Stimulated activated CD8-positive, alpha-beta memory T cell treated with anti-CD3 and anti-CD28 coated beads, Interleukin-7, amount 100 ng/mL, for 24 hours (primary cell): Measurements from ENCODE around the gene IQGAP2.
"Not testable (repeated sequence)": the region's sequence is repeated elsewhere in the genome, so short reads cannot be mapped to it uniquely, and the experiment has no call there.

ENCODE experiments used
- DNase-seq: peaks from one replicate; pipeline ENCODE4 v3.0.0-alpha.2; 2020; ENCODE audit warnings: low read depth

The IQGAP2 gene

DNA sequence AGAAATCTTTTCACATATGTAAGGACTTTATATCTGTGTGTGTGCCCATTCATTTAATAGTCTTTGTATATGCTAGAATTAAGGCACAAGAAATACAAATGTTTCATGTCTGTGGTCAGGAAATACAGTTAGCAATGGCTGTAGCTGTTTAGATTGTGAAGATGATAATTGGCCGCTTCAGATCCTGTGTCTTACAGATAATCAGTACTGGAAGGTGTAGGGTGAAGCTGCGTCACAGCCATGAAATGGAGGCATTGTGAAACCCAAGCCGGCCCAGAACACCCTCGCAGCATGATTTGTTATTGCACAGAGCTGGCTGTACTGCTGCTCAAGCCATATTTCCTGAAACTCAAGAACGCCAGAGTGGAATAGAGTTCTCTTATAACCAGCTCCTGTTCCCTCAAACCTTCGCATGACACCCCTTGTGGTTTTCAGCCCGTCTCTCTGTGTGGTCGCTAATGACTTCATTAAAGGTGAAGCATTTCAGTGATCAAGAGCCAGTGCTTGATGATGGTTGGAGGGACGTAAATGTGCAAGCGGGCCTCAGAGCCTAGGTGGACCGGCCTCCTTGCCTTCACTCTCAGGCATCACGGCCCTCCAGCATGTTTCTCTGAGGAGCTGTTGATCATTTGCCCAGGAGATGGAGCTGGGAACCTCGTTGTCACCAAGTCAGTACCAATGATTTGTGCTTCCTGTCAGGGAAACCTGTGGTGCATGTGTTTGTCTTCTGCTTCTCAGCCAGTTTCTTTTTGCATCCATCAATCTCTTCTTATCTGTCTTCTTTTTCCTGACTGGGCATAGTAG is 140.0 kb downstream of the IQGAP2 start:
- peak; percentile 31 for DNase-seq

GRCh38 chr5:76544268-76544926 is 141.3 kb downstream of the IQGAP2 start:
- no peak for DNase-seq

GRCh38 chr5:76545184-76545583 is 142.1 kb downstream of the IQGAP2 start:
- DNase-seq, result no peak

DNA sequence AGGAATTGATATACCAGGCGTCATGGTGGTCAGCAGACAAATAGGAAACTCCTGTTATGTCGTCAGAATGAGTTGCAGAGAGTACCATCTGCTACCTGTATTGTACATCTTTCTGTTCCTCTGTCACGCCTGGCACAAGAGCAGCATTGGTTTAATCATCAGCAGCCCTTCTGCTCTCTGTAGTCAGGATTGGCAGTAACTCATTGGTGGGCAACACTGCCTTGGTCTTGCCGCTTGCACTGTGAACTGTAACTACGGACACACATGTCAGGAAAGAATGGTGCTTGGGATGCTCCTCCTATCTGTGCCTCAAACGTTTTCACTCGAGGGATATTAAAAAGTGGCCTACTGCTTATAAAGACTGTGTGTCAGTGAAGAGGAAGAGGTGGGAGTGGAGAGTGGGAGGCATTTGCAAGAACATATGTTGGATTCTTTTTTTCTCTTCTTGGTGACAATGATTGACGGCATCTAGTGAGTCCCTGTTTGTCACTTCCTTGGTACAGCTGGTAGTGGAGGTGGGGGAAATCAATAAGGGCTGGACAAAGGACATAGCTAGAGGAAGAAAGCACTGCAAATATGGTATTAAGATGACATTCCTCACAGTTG is 143.5 kb downstream of the IQGAP2 start:
- DNase-seq, result no peak

DNA sequence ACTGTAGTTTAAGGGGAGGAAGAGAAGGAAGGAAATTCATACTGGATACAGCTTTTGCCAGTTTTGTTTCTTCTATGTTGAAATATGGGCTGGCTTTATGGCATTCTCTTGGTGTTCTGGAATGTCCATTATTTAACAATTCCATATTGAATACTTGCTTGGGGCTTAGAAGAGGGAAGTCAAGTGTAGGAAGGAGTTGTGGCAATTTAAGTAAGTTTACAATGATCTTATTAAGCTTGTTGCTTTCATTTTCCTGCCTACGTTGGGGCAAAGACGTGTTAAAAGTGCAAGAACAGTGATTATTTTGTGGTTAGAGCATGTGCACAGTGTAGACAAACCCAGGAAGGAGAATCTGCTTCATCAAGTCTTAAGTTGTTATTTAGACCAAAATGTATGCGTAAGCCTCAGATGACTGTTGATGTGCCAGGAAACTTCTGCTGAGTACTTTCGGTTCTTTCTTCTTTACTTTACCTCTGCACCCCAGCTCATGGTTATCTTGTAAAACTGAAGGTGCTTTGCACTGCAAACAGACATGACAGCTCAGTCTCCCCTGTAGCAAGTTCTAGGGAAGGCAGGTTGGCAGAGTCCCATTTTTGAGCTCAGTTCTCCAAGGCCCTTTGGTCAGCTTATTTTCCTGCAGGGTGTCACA is 144.3 kb downstream of the IQGAP2 start:
- no peak for DNase-seq

DNA sequence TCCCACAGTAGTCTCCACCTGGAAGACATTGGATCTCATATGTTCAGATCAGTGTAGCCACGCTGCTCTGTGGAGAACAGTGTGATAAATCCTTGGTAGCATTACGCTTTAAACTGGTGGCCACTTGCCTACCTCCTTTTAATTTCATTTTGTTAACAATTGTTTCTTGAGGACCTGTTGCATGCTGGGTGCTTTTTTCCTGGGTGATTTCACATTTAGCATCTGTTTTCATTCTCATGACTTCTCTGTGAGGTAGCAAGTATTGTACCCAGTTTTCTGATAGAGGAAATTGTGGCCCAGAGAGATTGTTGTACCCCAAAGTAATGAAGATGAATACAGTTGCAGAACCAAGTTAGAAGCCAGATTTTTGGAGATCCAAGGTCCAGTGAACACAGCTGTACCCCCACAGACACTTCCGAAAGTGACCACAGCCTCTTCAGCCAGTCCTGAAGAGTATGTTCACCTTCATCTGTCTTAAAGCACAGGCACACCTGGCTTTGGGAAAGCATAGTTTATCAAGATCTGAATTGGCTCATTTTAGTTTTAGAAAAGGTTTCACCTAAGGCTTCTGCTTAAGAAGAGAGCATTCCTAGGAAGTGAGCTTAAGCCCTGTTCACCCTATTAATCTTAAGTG is 144.9 kb downstream of the IQGAP2 start:
- no peak for DNase-seq

DNA sequence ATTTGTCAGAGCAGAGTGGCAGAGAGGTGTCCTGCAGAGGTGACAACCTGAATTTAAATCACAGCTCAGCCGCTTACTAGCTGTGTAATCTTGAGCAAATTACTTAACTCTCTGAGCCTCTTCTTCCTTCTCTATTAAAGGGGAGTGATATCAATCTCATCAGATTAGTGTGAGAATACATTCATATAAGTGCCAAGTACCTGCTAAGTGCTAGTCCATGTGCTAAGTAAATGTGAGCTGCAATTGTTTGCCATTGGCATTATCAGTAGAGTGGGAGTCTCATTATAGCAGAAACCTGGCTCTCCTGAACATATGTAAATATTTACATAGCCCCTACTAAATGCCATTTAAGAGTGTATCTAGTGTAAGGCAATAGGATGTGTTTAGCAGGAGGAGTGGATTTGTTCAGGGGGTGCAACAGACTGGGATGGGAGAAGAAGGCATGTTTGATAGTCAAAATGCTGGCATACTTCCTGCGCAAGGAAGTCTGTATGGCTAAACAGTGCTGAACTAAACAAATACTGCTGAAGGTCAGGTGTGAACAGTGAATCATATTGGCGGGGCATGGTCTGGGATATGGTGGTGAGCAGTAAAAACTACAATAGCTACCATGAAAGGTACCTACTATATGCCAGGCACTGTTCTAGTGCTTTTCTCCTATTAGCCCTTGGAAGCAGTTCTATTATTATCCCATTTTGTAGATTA is 145.6 kb downstream of the IQGAP2 start:
- no peak for DNase-seq

DNA sequence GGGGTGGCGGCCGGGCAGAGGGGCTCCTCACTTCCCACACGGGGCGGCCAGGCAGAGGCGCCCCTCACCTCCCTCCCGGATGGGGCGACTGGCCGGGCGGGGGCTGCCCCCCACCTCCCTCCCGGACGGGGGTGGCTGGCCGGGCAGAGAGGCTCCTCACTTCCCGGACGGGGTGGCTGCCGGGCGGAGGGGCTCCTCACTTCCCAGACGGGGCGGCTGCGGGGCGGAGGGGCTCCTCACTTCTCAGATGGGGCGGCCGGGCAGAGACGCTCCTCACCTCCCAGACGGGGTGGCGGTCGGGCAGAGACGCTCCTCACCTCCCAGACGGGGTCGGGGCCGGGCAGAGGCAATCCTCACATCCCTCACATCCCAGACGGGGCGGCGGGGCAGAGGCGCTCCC is 147.8 kb downstream of the IQGAP2 start:
- not testable (repeated sequence) for DNase-seq

DNA sequence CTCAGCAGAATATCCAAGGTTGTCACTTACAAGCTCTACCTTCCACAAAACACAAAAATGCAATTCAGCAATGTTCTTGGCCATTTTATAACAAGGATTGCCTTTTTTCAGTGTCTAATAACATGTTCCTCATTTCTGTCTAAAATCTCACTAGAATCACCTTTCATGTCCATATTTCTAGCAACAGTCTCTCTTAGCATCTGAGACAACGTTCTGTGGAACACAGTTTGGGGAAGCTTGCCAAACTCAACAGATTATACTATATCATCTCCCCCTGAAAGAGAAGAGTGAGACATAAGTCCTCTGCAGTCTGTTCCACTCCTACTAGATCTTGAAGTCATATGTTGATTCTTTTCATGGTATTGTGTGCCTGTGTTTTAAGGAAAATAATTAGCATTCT is 149.5 kb downstream of the IQGAP2 start:
- DNase-seq, result no peak

DNA sequence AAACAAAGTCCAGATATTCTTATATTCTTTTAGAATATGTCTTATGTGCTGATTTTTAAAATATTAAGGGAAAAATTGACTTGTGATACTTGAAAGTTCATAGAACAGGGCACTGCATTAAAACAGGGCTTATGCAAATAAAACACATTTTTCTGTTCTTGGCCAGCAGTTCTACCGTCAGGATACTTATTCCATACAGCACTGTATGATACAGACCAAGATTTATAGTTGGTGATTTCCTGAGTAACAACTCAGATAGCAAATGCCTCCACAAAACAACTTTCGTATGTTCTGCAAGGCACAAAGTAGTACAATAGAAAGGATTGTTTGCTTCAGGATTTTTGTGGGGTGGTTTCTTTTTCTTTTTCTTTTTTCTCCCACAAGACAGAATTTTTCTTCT is 150.2 kb downstream of the IQGAP2 start:
- no peak for DNase-seq

DNA sequence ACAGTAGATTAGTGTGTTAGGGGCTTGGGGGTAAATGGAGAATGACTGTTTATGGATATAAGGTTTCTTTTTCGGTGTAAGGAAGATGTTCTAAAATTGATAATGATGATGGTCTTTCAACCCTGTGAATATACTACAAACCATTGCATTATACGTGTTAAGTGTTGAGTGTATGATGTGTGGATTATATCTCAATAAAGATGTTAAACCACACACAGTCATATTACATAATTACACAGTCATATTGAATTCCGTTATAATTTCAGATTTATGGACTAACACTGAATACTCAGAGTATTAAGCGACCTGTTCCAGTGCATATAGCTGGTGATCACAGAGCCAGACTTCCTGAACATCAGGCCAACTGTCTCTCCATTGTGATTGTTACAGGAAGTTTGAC is 152.0 kb downstream of the IQGAP2 start:
- no peak for DNase-seq

DNA sequence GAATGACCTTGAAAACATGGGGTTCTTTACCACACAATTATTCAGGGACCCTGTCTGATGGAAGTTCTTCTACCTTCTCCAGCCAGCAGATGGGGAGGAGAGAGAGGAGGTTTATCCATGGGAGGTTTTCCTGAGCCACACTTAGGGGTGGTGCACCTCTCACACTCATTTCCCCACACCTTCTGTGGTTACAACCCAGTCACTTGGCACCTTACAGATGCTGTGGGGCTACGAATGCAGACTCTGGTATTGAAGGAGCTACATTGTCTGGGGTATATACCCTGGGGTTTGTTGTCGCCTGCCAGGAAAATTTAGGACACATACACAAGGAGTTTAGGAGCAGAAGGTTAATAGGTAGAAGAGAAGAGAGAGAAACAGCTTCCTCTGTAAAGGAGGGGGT is 152.6 kb downstream of the IQGAP2 start:
- no peak for DNase-seq

DNA sequence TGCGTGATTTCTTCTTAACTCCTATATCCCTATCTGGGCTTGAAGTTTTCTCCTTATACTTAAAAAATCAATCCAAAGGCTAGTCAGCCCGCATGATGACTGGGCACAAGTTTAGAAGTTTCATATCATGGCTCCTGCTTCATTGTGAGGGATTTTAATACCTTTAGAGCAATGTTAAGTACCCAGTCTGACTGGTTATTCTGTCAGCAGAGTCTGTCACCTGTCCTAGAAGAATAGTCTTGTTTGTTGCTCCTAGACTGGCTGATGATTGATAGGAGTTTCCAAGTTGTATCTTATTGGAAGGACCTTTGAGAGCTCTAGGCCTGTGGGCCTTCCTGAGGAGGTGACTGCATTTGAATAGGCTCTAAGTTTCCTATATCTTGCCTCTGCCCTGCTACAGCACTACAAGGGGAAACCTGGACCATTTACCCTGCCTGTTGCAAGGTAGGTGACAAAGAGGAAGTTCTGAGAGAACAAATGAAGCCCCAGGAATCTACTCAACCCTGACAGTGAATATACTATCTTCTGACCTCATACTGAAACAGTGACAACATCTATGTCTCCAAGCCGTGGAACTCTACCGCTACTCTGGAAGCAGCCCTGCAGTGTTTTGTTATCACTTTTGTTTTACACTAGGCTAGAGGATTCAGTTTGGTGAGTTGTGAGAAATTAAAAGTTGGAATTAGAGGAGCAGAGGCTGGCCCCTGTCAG is 153.6 kb downstream of the IQGAP2 start:
- DNase-seq, result no peak

DNA sequence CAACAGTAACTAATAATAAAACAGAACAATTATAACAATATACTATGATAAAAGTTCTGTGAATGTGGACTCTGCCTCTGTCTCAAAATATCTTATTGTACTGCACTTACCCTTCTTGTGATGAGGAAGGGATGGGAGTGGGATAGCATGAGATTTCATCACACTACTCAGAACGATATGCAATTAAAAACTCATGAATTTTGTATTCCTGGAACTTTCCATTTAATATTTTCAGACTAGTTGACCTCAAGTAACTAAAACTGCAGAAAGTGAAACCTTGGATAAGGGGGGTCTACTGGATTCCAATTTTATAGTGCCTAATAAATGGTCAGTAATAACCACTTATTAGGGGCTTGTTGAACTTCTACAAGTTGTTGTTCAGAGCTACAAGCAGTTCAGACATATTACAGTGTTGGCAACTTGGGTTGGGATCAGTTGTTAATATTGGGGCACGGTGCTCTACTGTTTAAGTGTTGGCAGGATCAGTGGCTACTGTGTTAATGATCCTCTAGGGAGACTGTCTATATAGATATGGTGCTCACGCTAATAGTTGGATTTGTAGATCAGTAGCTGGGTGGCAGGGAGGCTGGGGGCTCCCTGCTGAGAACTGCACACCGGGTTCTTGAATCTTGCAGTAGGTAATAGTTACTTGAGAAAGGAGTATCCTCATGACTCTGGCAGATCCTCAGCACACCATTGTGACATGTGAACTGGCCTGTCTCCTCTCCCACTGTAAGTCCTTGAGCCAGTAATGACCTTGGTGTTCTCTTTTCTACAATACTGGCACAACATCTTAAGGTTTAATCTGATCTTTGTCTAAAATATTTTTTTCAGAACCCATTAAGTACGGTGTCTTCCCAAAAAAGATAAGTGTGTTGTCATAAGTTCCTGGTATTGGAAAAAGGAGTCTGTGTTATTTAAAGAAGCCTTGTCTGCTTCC is 158.1 kb downstream of the IQGAP2 start:
- DNase-seq, result no peak

DNA sequence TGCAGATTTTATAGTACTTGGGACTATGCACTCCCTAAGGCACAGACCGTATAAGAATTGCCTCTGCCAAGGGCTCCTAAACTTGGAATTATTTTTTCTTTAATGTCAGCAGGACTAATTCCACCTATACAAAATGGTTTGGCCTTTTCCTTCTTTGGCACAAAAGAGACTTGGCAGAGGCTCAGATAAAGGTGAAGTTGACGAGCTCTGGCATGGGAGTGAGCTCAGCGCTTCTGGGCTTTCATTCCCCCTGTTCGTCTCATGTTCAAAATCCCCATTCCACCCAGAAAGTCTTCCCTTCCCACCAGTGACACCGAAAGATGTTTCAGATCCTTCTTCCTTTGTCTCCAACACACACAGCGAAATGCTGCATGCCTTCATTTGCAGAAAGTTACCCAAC is 158.9 kb downstream of the IQGAP2 start:
- no peak for DNase-seq

GRCh38 chr5:76565009-76565408 is 161.9 kb downstream of the IQGAP2 start:
- no peak for DNase-seq

DNA sequence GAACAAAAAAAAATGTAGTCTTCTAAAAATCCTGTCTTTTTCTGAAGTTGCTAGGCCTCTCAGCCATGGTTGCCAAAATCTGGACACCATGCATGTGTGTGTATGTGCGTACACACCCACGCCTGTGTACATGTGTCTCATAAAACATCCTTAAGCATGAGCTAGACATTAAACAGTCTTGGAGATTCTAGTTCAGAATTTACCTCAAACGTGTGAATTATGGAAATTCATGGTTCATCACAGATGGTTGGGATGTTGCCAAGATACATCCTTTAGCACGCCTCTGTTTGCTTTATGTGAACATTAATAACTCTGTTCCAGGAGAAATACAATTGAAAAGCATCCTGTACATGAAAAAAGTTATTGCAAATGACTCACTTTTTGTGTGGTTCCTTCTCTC is 167.1 kb downstream of the IQGAP2 start:
- no peak for DNase-seq

- no peak for DNase-seq
Measured at GRCh38 chr5:76571559-76571958, 168.5 kb downstream of the IQGAP2 start.

DNA sequence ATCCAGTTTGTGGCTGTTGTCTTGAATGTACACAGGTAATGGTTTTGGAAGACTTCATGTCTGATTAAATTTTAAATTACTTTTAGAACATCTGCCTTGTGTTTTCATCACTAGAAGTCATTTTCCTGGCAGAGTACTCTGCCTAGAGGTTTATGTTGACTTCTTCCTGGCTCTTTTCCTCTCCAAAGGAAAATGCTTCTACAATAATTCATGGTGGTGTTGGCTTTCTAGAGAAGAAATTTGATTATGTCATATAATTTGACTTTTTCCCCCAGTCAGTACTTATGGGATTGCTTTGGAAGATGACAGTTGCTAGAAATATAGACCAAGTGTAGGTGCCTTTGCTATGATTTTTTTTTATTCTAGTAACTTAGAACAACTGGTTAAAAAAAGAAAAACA is 173.4 kb downstream of the IQGAP2 start:
- DNase-seq, result no peak

GRCh38 chr5:76576996-76577395 is 173.9 kb downstream of the IQGAP2 start:
- DNase-seq, result no peak
